Activated naive CD8-positive, alpha-beta T cell treated with anti-CD3 and anti-CD28 coated beads, Interleukin-2, amount 50 U/mL, for 24 hours (primary cell): ENCODE results near the gene LHX1.
A peak's percentile ranks its signal among the peaks of the same experiment; 100 is the strongest.

Source experiments
- ATAC-seq: fragments of 150-1000 bp; cut with Tn5 transposase; one replicate; pipeline ENCODE4 v1.10.0; 2021
- DNase-seq: peaks from one replicate; pipeline ENCODE4 v3.0.0; 2021
- H3K27ac Mint-ChIP-seq: one replicate; pipeline ENCODE4 v1.8.0; 2021; ENCODE audit warnings: mild to moderate bottlenecking, mixed read lengths
- H3K27me3 Mint-ChIP-seq: one replicate; pipeline ENCODE4 v1.8.0; 2021; ENCODE audit warnings: mixed read lengths
- H3K36me3 Mint-ChIP-seq: one replicate; pipeline ENCODE4 v1.8.0; 2021; ENCODE audit warnings: low read depth, mixed read lengths
- H3K4me1 Mint-ChIP-seq: one replicate; pipeline ENCODE4 v1.8.0; 2021; ENCODE audit warnings: mixed read lengths
- H3K4me3 Mint-ChIP-seq: one replicate; pipeline ENCODE4 v1.8.0; 2021; ENCODE audit warnings: mild to moderate bottlenecking, moderate library complexity, mixed read lengths
- H3K9me3 Mint-ChIP-seq: one replicate; pipeline ENCODE4 v1.8.0; 2021; ENCODE audit warnings: mixed read lengths

Gene LHX1

GRCh38 chr17:36940313-36941264 lies 3.3 kb downstream of the LHX1 start:
- Mint-ChIP-seq H3K4me3 (no peak overlapping the region), H3K27me3 (peaks cover 83% of the 10 kb centered on the region), H3K9me3 (no peaks in the 10 kb centered on the region), H3K4me1 (peaks cover 41% of the 10 kb centered on the region), H3K27ac (no peak overlapping the region), H3K36me3 (no peaks in the 10 kb centered on the region)
- no peak for DNase-seq
- no peak for ATAC-seq

GRCh38 chr17:36941265-36942010 lies 4.2 kb downstream of the LHX1 start:
- H3K27ac Mint-ChIP-seq: no peak overlapping the region
- DNase-seq (no peak), ATAC-seq (peak; percentile 25)
- H3K4me3 Mint-ChIP-seq: peak overlapping the region; percentile 0
- peaks cover 83% of the 10 kb centered on the region for H3K27me3 Mint-ChIP-seq
- H3K4me1 Mint-ChIP-seq: peaks cover 37% of the 10 kb centered on the region
- H3K9me3 Mint-ChIP-seq: no peaks in the 10 kb centered on the region
- H3K36me3 Mint-ChIP-seq: no peaks in the 10 kb centered on the region

GRCh38 chr17:36942019-36942599 lies 4.8 kb downstream of the LHX1 start:
- H3K4me1 Mint-ChIP-seq: peaks cover 34% of the 10 kb centered on the region
- peak overlapping the region; percentile 0 for H3K4me3 Mint-ChIP-seq
- no peaks in the 10 kb centered on the region for H3K9me3 Mint-ChIP-seq
- H3K27ac Mint-ChIP-seq: no peak overlapping the region
- no peaks in the 10 kb centered on the region for H3K36me3 Mint-ChIP-seq
- ATAC-seq (no peak), DNase-seq (no peak)
- peaks cover 84% of the 10 kb centered on the region for H3K27me3 Mint-ChIP-seq

GRCh38 chr17:36942631-36943125 lies 5.4 kb downstream of the LHX1 start:
- Mint-ChIP-seq H3K4me3 (no peak overlapping the region), H3K9me3 (no peaks in the 10 kb centered on the region), H3K27ac (no peak overlapping the region), H3K27me3 (peaks cover 84% of the 10 kb centered on the region), H3K36me3 (no peaks in the 10 kb centered on the region), H3K4me1 (peaks cover 30% of the 10 kb centered on the region)
- DNase-seq (peak; percentile 18), ATAC-seq (no peak)

GRCh38 chr17:36943250-36944191 lies 6.2 kb downstream of the LHX1 start:
- Mint-ChIP-seq H3K4me1 (peaks cover 31% of the 10 kb centered on the region), H3K4me3 (peak overlapping the region; percentile 19), H3K27ac (no peak overlapping the region), H3K27me3 (peaks cover 82% of the 10 kb centered on the region), H3K36me3 (peaks cover under 1% of the 10 kb centered on the region), H3K9me3 (no peaks in the 10 kb centered on the region)
- no peak for ATAC-seq
- no peak for DNase-seq

GRCh38 chr17:36944553-36944952 lies 7.3 kb downstream of the LHX1 start:
- Mint-ChIP-seq H3K27ac (no peak overlapping the region), H3K9me3 (no peaks in the 10 kb centered on the region), H3K36me3 (peaks cover 8% of the 10 kb centered on the region), H3K27me3 (peaks cover 74% of the 10 kb centered on the region), H3K4me3 (no peak overlapping the region), H3K4me1 (peaks cover 31% of the 10 kb centered on the region)
- ATAC-seq (no peak), DNase-seq (no peak)

- Mint-ChIP-seq H3K9me3 (no peaks in the 10 kb centered on the region), H3K27me3 (peaks cover 68% of the 10 kb centered on the region), H3K4me1 (peaks cover 34% of the 10 kb centered on the region), H3K27ac (no peak overlapping the region), H3K4me3 (no peak overlapping the region), H3K36me3 (peaks cover 14% of the 10 kb centered on the region)
- DNase-seq: no peak
- ATAC-seq: no peak
Observed at GRCh38 chr17:36945140-36945539, 7.9 kb downstream of the LHX1 start.

GRCh38 chr17:36945959-36946725 lies 8.9 kb downstream of the LHX1 start:
- Mint-ChIP-seq H3K36me3 (peaks cover 23% of the 10 kb centered on the region), H3K27ac (no peak overlapping the region), H3K9me3 (no peaks in the 10 kb centered on the region), H3K4me3 (no peak overlapping the region), H3K4me1 (peaks cover 43% of the 10 kb centered on the region), H3K27me3 (peaks cover 58% of the 10 kb centered on the region)
- ATAC-seq (no peak), DNase-seq (no peak)

- H3K36me3 Mint-ChIP-seq: peaks cover 27% of the 10 kb centered on the region
- peaks cover 52% of the 10 kb centered on the region for H3K27me3 Mint-ChIP-seq
- ATAC-seq: no peak
- no peaks in the 10 kb centered on the region for H3K9me3 Mint-ChIP-seq
- no peak overlapping the region for H3K27ac Mint-ChIP-seq
- H3K4me1 Mint-ChIP-seq: peaks cover 40% of the 10 kb centered on the region
- no peak overlapping the region for H3K4me3 Mint-ChIP-seq
- DNase-seq: no peak
Observed at GRCh38 chr17:36946726-36947091, 9.4 kb downstream of the LHX1 start.

GRCh38 chr17:36947922-36948716 lies 10.8 kb downstream of the LHX1 start:
- DNase-seq (no peak), ATAC-seq (peak; percentile 1)
- Mint-ChIP-seq H3K4me1 (peaks cover 51% of the 10 kb centered on the region), H3K27ac (peak overlapping the region; percentile 94), H3K36me3 (peaks cover 40% of the 10 kb centered on the region), H3K27me3 (peaks cover 50% of the 10 kb centered on the region), H3K9me3 (no peaks in the 10 kb centered on the region), H3K4me3 (peak overlapping the region; percentile 94)

- DNase-seq (peak; percentile 97), ATAC-seq (peak; percentile 97)
- Mint-ChIP-seq H3K4me1 (peaks cover 51% of the 10 kb centered on the region), H3K27me3 (peaks cover 42% of the 10 kb centered on the region), H3K36me3 (peaks cover 46% of the 10 kb centered on the region), H3K9me3 (no peaks in the 10 kb centered on the region), H3K4me3 (peak within 1 kb of the TSS; percentile 94), H3K27ac (peak within 1 kb of the TSS; percentile 94)
Observed at GRCh38 chr17:36948717-36949460, 11.6 kb downstream of the LHX1 start, which contains the start of gene AATF. Gene AATF, plus strand, starts transcription at chr17:36948954. Its CDS starts 172 bp downstream, at chr17:36949126.

GRCh38 chr17:36949461-36949927 lies 12.2 kb downstream of the LHX1 start:
- Mint-ChIP-seq H3K27ac (peak overlapping the region; percentile 94), H3K27me3 (peaks cover 39% of the 10 kb centered on the region), H3K9me3 (no peaks in the 10 kb centered on the region), H3K36me3 (peaks cover 52% of the 10 kb centered on the region), H3K4me1 (peaks cover 51% of the 10 kb centered on the region), H3K4me3 (peak overlapping the region; percentile 94)
- ATAC-seq (no peak), DNase-seq (no peak)
